HL-60 (cell line): ENCODE measurements around the gene SORCS1.

Source experiments
- DNase-seq, 2 experiments: peaks; one replicate each; pipeline ENCODE4 v3.0.0-alpha.2; 2010 to 2020; ENCODE audit warnings: low read depth in 1 of 2, low spot score in 1 of 2
- H3K27ac ChIP-seq: fragments of 250-450 bp; sonication (Bioruptor Pico); replicated peaks from 2 replicates; pipeline ENCODE4 v1.5.1; 2020; ENCODE audit warnings: mild to moderate bottlenecking, moderate library complexity
- H3K27me3 ChIP-seq: fragments of 250-450 bp; sonication (Bioruptor Pico); 2 replicates; pipeline ENCODE4 v1.5.1; 2021; ENCODE audit warnings: mild to moderate bottlenecking, moderate library complexity; ENCODE audit not compliant: insufficient read depth, poor library complexity, severe bottlenecking
- H3K4me3 ChIP-seq: replicated peaks from 2 replicates; pipeline ENCODE4 v1.5.1; 2011; ENCODE audit warnings: mild to moderate bottlenecking, control low read depth, low read length; ENCODE audit not compliant: insufficient read depth
- GABPA ChIP-seq: IDR thresholded peaks from 2 replicates; pipeline ENCODE4 v1.6.1; 2012; ENCODE audit warnings: low read depth
- POLR2AphosphoS5 ChIP-seq: IDR thresholded peaks from 2 replicates; pipeline ENCODE4 v1.6.1; 2012; ENCODE audit warnings: low read depth
- SPI1 ChIP-seq: IDR thresholded peaks from 2 replicates; pipeline ENCODE4 v1.6.1; 2012; ENCODE audit warnings: low read depth, mild to moderate bottlenecking, borderline replicate concordance
- TF ChIP-seq, protein P1 (sequence below): IDR thresholded peaks from one replicate; pipeline ENCODE4 v1.5.1; 2011; ENCODE audit warnings: low read length, control low read depth, inconsistent platforms; ENCODE audit not compliant: insufficient read depth
- TF ChIP-seq, protein P2 (sequence below): IDR thresholded peaks from 2 replicates; pipeline ENCODE4 v1.6.1; 2012; ENCODE audit warnings: low read depth; ENCODE audit not compliant: insufficient replicate concordance

Gene SORCS1

DNA sequence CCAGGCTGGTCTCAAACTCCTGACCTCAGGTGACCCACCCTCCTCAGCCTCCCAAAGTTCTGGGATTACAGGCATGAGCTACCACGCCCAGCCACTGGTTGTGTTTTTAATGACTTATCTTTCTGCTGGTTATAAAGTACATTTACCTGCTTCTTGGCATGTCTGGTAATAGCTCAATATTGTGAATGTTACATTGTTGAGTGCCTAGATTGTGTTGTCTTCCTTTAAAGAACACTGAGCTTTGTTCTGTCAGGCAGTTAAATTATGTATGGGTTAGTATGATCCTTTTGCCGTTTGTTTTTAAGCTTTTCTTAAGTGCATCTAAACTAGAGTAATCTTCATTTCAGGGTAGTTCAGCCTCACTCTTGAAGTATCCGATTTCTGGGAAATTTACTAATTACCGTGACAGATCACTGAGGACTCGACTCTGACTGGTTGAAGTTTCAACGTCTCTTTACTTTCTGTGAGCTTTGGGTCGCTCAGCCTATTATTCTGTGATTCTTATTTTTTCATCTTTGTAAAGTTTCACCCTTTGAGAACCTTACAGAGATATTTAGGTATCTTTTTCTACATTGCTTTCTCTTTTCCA lies 617.4 kb downstream of the SORCS1 start:
- H3K27me3 ChIP-seq, result no peaks in the 10 kb centered on the region
- no peak for TF ChIP-seq POLR2AphosphoS5
- TF ChIP-seq GABPA, result no peak
- TF ChIP-seq, protein P1, sequence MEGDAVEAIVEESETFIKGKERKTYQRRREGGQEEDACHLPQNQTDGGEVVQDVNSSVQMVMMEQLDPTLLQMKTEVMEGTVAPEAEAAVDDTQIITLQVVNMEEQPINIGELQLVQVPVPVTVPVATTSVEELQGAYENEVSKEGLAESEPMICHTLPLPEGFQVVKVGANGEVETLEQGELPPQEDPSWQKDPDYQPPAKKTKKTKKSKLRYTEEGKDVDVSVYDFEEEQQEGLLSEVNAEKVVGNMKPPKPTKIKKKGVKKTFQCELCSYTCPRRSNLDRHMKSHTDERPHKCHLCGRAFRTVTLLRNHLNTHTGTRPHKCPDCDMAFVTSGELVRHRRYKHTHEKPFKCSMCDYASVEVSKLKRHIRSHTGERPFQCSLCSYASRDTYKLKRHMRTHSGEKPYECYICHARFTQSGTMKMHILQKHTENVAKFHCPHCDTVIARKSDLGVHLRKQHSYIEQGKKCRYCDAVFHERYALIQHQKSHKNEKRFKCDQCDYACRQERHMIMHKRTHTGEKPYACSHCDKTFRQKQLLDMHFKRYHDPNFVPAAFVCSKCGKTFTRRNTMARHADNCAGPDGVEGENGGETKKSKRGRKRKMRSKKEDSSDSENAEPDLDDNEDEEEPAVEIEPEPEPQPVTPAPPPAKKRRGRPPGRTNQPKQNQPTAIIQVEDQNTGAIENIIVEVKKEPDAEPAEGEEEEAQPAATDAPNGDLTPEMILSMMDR, result no peak
- no peak for TF ChIP-seq SPI1
- TF ChIP-seq, protein P2, sequence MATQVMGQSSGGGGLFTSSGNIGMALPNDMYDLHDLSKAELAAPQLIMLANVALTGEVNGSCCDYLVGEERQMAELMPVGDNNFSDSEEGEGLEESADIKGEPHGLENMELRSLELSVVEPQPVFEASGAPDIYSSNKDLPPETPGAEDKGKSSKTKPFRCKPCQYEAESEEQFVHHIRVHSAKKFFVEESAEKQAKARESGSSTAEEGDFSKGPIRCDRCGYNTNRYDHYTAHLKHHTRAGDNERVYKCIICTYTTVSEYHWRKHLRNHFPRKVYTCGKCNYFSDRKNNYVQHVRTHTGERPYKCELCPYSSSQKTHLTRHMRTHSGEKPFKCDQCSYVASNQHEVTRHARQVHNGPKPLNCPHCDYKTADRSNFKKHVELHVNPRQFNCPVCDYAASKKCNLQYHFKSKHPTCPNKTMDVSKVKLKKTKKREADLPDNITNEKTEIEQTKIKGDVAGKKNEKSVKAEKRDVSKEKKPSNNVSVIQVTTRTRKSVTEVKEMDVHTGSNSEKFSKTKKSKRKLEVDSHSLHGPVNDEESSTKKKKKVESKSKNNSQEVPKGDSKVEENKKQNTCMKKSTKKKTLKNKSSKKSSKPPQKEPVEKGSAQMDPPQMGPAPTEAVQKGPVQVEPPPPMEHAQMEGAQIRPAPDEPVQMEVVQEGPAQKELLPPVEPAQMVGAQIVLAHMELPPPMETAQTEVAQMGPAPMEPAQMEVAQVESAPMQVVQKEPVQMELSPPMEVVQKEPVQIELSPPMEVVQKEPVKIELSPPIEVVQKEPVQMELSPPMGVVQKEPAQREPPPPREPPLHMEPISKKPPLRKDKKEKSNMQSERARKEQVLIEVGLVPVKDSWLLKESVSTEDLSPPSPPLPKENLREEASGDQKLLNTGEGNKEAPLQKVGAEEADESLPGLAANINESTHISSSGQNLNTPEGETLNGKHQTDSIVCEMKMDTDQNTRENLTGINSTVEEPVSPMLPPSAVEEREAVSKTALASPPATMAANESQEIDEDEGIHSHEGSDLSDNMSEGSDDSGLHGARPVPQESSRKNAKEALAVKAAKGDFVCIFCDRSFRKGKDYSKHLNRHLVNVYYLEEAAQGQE, result no peak
- DNase-seq, result no peak
- no peak overlapping the region for H3K27ac ChIP-seq
- H3K4me3 ChIP-seq, result no peak overlapping the region

DNA sequence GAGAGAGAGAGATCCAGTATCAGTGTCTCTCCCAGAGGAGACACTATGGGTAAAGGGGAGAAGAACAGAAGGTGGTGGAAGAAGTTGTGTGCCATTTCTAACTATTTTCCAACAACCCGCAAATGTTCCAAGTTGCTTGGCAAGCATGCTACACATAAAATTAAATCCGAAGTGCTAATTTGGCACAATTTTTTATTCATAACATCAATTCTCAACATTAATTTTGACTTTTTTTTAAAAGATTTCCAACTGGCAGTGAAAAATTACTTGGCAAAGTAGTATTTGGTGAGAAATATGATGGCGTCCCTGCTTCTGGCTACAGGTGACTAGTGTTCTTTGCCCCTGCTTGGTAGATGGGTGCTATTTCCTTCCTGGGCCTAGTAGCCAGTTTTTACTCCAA lies 622.0 kb downstream of the SORCS1 start:
- TF ChIP-seq, protein P1, result no peak
- TF ChIP-seq POLR2AphosphoS5, result no peak
- TF ChIP-seq GABPA, result no peak
- TF ChIP-seq, protein P2, result no peak
- TF ChIP-seq SPI1, result no peak
- H3K27ac ChIP-seq, result no peak overlapping the region
- DNase-seq, result no peak
- H3K27me3 ChIP-seq, result no peaks in the 10 kb centered on the region
- H3K4me3 ChIP-seq, result no peak overlapping the region

DNA sequence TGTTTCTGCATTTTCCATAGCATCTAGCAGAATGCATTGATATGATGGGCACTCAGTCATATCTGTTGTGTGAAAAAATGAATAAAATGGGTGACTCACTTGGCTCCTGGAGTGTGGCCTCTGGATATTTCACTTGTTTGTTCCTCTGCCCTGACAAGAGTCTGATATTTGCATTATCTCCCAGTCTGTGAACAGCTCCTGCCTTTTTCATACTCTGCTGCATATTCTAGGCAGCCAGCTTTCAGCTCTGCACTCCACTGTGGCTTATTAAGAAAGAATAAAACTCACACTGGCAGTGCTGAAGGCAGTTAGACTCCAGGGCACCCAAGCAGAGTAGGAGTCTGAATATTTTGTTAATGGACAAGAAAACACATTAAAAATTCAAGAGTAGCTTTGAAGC lies 623.9 kb downstream of the SORCS1 start:
- Histone ChIP-seq H3K27ac (no peak overlapping the region), H3K4me3 (no peak overlapping the region), H3K27me3 (no peaks in the 10 kb centered on the region)
- DNase-seq, result no peak
- TF ChIP-seq, protein P1, result no peak
- TF ChIP-seq POLR2AphosphoS5, result no peak
- TF ChIP-seq, protein P2, result no peak
- TF ChIP-seq GABPA, result no peak
- no peak for TF ChIP-seq SPI1
